Astrocyte (in vitro differentiated cells and primary cell): ENCODE data around the gene IL10. TPM values are rescaled to one million over a fixed set of nuclear protein-coding genes. Genes with fewer than 3 reads are reported as not detected.
"Not testable (repeated sequence)": the region's sequence is repeated elsewhere in the genome, so short reads cannot be mapped to it uniquely, and the experiment has no call there.

Experiments used
- DNase-seq: peaks from one replicate; pipeline ENCODE4 v3.0.0-alpha.2; 2010; ENCODE audit warnings: low read depth
- FAIRE-seq: peaks from 2 replicates; lab custom pipeline; 2011; peaks lifted over from hg19 to GRCh38; lab: Jason Lieb, UNC
- H2AFZ ChIP-seq: 2 replicates; pipeline ENCODE4 v1.6.0; 2012; ENCODE audit warnings: low read depth, low read length, inconsistent platforms
- H3K27ac ChIP-seq: 2 replicates; pipeline ENCODE4 v1.5.1; 2011; ENCODE audit warnings: low read depth, low read length, inconsistent platforms
- H3K27me3 ChIP-seq: 2 replicates; pipeline ENCODE4 v1.6.0; 2011; ENCODE audit warnings: low read length, inconsistent platforms; ENCODE audit not compliant: insufficient read depth
- H3K36me3 ChIP-seq: 2 replicates; pipeline ENCODE4 v1.5.1; 2011; ENCODE audit warnings: low read length, inconsistent platforms; ENCODE audit not compliant: insufficient read depth
- H3K4me1 ChIP-seq: 2 replicates; pipeline ENCODE4 v1.5.1; 2011; ENCODE audit warnings: low read length, inconsistent platforms; ENCODE audit not compliant: insufficient read depth
- H3K4me2 ChIP-seq: 2 replicates; pipeline ENCODE4 v1.6.0; 2012; ENCODE audit warnings: low read length, inconsistent platforms
- H3K4me3 ChIP-seq: 2 replicates; pipeline ENCODE4 v1.5.1; 2011; ENCODE audit warnings: low read depth, mild to moderate bottlenecking, low read length, inconsistent platforms; ENCODE audit not compliant: insufficient read depth
- H3K79me2 ChIP-seq: 2 replicates; pipeline ENCODE4 v1.6.0; 2012; ENCODE audit warnings: mild to moderate bottlenecking, low read length, inconsistent platforms; ENCODE audit not compliant: insufficient read depth
- H3K9ac ChIP-seq: 2 replicates; pipeline ENCODE4 v1.6.0; 2012; ENCODE audit warnings: mild to moderate bottlenecking, low read length, inconsistent platforms
- H3K9me3 ChIP-seq: 2 replicates; pipeline ENCODE4 v1.5.1; 2012; ENCODE audit warnings: low read depth, mild to moderate bottlenecking, low read length, inconsistent platforms; ENCODE audit not compliant: insufficient read depth
- H4K20me1 ChIP-seq: 2 replicates; pipeline ENCODE4 v1.6.0; 2012; ENCODE audit warnings: low read length, inconsistent platforms; ENCODE audit not compliant: insufficient read depth
- H3K27ac Mint-ChIP-seq: one replicate; pipeline ENCODE4 v1.8.0; 2021; ENCODE audit warnings: mild to moderate bottlenecking, mixed read lengths; ENCODE audit not compliant: unreplicated experiment
- H3K27me3 Mint-ChIP-seq: one replicate; pipeline ENCODE4 v1.8.0; 2021; ENCODE audit warnings: low read depth, mixed read lengths; ENCODE audit not compliant: unreplicated experiment
- H3K36me3 Mint-ChIP-seq: one replicate; pipeline ENCODE4 v1.8.0; 2021; ENCODE audit warnings: low read depth, mixed read lengths; ENCODE audit not compliant: unreplicated experiment
- H3K4me1 Mint-ChIP-seq: one replicate; pipeline ENCODE4 v1.8.0; 2021; ENCODE audit warnings: low read depth, mixed read lengths; ENCODE audit not compliant: unreplicated experiment
- H3K4me3 Mint-ChIP-seq: one replicate; pipeline ENCODE4 v1.8.0; 2021; ENCODE audit warnings: mild to moderate bottlenecking, moderate library complexity, mixed read lengths; ENCODE audit not compliant: unreplicated experiment
- H3K9me3 Mint-ChIP-seq: one replicate; pipeline ENCODE4 v1.8.0; 2021; ENCODE audit warnings: mild to moderate bottlenecking, mixed read lengths; ENCODE audit not compliant: unreplicated experiment
- EZH2 ChIP-seq: IDR thresholded peaks from 2 replicates; pipeline ENCODE4 v1.6.1; 2012; ENCODE audit warnings: mild to moderate bottlenecking, low read length, inconsistent platforms; ENCODE audit not compliant: insufficient read depth
- total RNA-seq: library from RNA; stranded (reverse); gene quantifications from 2 replicates; pipeline ENCODE4 v1.2.1, GENCODE V29; 2021
- TF ChIP-seq, protein P1 (sequence below): IDR thresholded peaks from 2 replicates; pipeline ENCODE4 v1.5.1; 2011; ENCODE audit warnings: low read depth, mild to moderate bottlenecking, inconsistent platforms, low read length, moderate library complexity; ENCODE audit not compliant: insufficient read depth

IL10 gene
- total RNA-seq, 1 donor from 2014 or later, result not detected

DNA sequence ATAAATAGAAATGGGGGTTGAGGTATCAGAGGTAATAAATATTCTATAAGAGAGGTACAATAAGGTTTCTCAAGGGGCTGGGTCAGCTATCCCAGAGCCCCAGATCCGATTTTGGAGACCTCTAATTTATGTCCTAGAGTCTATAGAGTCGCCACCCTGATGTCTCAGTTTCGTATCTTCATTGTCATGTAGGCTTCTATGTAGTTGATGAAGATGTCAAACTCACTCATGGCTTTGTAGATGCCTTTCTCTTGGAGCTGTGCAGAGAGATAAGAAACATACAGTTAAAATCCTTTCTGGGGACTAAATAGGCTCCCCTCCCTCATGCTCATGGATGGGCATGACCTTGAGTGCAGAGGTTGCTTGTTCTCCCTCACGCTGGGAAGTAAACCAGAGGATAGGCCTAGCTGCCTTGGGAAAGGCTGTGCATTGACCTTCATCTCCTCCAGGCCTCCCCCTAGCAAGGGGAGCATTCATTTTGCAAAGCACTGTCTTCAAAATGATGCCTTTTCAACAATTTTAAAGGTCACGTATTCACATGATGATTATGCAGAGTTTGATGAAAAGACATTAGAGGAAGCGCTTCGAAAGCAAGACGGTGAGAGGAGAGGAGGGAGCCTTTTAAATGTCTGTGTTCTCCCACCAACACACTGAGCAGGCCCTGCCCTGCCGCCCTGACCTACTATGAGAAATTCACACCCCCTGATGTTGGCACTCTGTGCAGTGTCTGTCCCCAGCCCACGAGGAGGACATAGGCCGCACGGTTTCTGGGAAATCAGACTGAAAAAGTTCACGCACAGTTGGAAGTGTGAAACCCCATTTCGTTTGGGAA lies 3.6 kb downstream of the IL10 start:
- H4K20me1 ChIP-seq, result no peaks in the 10 kb centered on the region
- H3K4me3 Mint-ChIP-seq, result no peak overlapping the region
- H2AFZ ChIP-seq, result no peak overlapping the region
- H3K79me2 ChIP-seq, result no peaks in the 10 kb centered on the region
- DNase-seq (no peak), FAIRE-seq (no peak)
- H3K36me3 Mint-ChIP-seq, result no peaks in the 10 kb centered on the region
- no peak overlapping the region for H3K9ac ChIP-seq
- H3K36me3 ChIP-seq, result no peaks in the 10 kb centered on the region
- no peak overlapping the region for H3K27ac Mint-ChIP-seq
- H3K4me3 ChIP-seq, result no peak overlapping the region
- no peak overlapping the region for H3K27ac ChIP-seq
- peaks cover 18% of the 10 kb centered on the region for H3K4me1 ChIP-seq
- H3K27me3 Mint-ChIP-seq, result peaks cover 52% of the 10 kb centered on the region
- no peaks in the 10 kb centered on the region for H3K9me3 ChIP-seq
- peaks cover 30% of the 10 kb centered on the region for H3K27me3 ChIP-seq
- H3K4me1 Mint-ChIP-seq, result peaks cover 35% of the 10 kb centered on the region
- H3K9me3 Mint-ChIP-seq, result peaks cover 2% of the 10 kb centered on the region
- no peak overlapping the region for H3K4me2 ChIP-seq
- TF ChIP-seq EZH2, result no peak
- TF ChIP-seq, protein P1, sequence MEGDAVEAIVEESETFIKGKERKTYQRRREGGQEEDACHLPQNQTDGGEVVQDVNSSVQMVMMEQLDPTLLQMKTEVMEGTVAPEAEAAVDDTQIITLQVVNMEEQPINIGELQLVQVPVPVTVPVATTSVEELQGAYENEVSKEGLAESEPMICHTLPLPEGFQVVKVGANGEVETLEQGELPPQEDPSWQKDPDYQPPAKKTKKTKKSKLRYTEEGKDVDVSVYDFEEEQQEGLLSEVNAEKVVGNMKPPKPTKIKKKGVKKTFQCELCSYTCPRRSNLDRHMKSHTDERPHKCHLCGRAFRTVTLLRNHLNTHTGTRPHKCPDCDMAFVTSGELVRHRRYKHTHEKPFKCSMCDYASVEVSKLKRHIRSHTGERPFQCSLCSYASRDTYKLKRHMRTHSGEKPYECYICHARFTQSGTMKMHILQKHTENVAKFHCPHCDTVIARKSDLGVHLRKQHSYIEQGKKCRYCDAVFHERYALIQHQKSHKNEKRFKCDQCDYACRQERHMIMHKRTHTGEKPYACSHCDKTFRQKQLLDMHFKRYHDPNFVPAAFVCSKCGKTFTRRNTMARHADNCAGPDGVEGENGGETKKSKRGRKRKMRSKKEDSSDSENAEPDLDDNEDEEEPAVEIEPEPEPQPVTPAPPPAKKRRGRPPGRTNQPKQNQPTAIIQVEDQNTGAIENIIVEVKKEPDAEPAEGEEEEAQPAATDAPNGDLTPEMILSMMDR, result no peak

DNA sequence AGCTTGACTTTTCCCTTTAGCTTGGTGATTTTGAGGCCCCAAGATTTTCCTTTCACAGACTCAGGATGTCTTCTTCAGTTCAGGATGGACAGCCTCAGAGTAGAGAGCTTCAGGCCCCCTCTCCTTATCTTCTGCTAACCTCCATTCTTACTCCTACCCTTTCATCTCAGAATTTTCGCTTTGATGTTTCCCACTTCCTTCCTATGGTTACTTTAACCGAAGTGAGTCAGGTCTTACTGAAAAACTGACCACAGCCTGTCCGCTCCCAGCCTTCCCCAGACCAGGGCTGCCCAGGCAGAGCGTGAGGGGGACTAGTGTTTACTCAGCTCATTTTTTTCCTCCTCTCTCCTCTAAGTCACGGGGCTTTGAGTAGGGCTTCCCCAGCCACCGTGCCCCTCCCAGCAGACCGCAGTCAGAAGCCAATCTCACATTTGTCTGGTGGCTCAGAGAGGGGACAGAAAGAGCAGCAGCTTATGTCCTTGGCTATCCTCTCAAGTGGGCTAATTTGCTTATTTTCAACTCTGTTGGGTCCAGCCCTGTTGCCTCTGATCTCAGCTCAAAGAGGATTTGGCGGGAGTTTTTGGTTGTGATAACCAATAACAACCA lies 5.9 kb downstream of the IL10 start:
- Mint-ChIP-seq H3K36me3 (peaks cover under 1% of the 10 kb centered on the region), H3K4me3 (peak overlapping the region; percentile 54), H3K27ac (no peak overlapping the region), H3K4me1 (peaks cover 29% of the 10 kb centered on the region), H3K27me3 (peaks cover 44% of the 10 kb centered on the region), H3K9me3 (peaks cover 2% of the 10 kb centered on the region)
- Histone ChIP-seq H4K20me1 (no peaks in the 10 kb centered on the region), H3K4me1 (peaks cover 18% of the 10 kb centered on the region), H3K9me3 (no peaks in the 10 kb centered on the region), H3K9ac (no peak overlapping the region), H3K27ac (no peak overlapping the region), H3K79me2 (no peaks in the 10 kb centered on the region), H3K36me3 (no peaks in the 10 kb centered on the region), H2AFZ (no peak overlapping the region), H3K4me3 (no peak overlapping the region), H3K4me2 (peak overlapping the region; percentile 60), H3K27me3 (peaks cover 20% of the 10 kb centered on the region)
- DNase-seq (peak; percentile 96), FAIRE-seq (peak; percentile 5)
- TF ChIP-seq, protein P1, result no peak
- TF ChIP-seq EZH2, result no peak

DNA sequence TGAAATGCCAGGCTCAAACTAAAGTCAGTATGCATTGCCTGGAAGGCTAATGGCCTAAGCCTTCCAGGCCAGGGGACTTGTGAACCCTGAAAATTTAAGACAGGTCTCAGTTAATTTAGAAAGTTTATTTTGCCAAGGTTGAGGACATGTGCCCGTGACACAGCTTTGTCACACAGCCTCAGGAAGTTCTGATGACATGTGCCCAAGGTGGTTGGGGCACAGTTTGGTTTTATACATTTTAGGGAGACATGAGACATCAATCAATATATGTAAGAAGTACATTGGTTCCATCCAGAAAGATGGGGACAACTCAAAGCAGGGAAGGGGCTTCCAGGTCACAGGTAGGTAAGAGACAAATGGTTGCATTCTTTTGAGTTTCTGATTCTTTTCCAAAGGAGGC lies 6.5 kb downstream of the IL10 start:
- H3K4me1 Mint-ChIP-seq, result peaks cover 25% of the 10 kb centered on the region
- not testable (repeated sequence) for H3K27ac ChIP-seq, H3K4me3 ChIP-seq, H3K79me2 ChIP-seq, H3K9me3 ChIP-seq, H3K36me3 Mint-ChIP-seq, H3K9ac ChIP-seq, H4K20me1 ChIP-seq, DNase-seq, FAIRE-seq, H3K36me3 ChIP-seq, H3K9me3 Mint-ChIP-seq, H2AFZ ChIP-seq, H3K4me3 Mint-ChIP-seq
- H3K27me3 ChIP-seq, result peaks cover 17% of the 10 kb centered on the region
- peaks cover 48% of the 10 kb centered on the region for H3K27me3 Mint-ChIP-seq
- peaks cover 17% of the 10 kb centered on the region for H3K4me1 ChIP-seq
- peak overlapping the region; percentile 60 for H3K4me2 ChIP-seq
- H3K27ac Mint-ChIP-seq, result peak overlapping the region; percentile 77

DNA sequence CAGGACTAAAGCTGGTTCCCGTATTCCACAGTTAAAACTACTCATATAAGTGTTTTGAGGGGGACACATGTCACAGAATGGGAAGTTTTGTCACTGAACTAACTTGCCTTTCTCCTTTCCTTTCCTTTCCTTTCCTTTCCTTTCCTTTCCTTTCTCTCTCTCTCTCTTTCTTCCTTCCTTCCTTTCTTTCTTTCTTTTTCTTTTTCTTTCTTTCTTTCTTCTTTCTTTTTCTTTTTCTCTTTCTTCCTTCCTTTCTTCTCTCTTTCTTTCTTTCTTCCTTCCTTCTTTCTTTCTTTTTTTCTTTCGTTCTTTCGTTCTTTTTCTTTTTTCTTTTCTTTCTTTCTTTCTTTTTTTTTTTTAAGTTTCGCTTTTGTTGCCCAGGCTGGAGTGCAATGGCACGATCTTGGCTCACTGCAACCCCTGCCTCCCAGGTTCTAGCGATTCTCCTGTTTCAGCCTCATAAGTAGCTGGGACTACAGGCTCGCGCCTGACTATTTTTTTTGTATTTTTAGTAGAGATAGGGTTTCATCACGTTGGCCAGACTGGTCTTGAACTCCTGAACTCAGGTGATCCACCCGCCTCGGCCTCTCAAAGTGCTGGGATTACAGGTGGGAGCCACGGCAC lies 9.4 kb downstream of the IL10 start:
- not testable (repeated sequence) for H3K9me3 ChIP-seq, H3K36me3 ChIP-seq, H2AFZ ChIP-seq, H3K27ac ChIP-seq, H3K36me3 Mint-ChIP-seq, H3K4me3 ChIP-seq, H3K27ac Mint-ChIP-seq, H3K4me3 Mint-ChIP-seq, H3K4me2 ChIP-seq, DNase-seq, FAIRE-seq, H4K20me1 ChIP-seq, H3K9ac ChIP-seq, H3K9me3 Mint-ChIP-seq, H3K79me2 ChIP-seq
- peaks cover 35% of the 10 kb centered on the region for H3K27me3 Mint-ChIP-seq
- peaks cover 14% of the 10 kb centered on the region for H3K4me1 Mint-ChIP-seq
- H3K4me1 ChIP-seq, result peaks cover 10% of the 10 kb centered on the region
- H3K27me3 ChIP-seq, result peaks cover 15% of the 10 kb centered on the region
